Astrocyte (in vitro differentiated cells and primary cell): Measurements from ENCODE around the gene MRPL40.

Experiments
- CTCF ChIP-seq: IDR thresholded peaks from 2 replicates; pipeline ENCODE4 v1.5.1; 2011; ENCODE audit warnings: low read depth, mild to moderate bottlenecking, inconsistent platforms, low read length, moderate library complexity; ENCODE audit not compliant: insufficient read depth
- EZH2 ChIP-seq: IDR thresholded peaks from 2 replicates; pipeline ENCODE4 v1.6.1; 2012; ENCODE audit warnings: mild to moderate bottlenecking, low read length, inconsistent platforms; ENCODE audit not compliant: insufficient read depth

GRCh38 chr22:19478901-19479354 lies 46.6 kb downstream of the MRPL40 start, which contains the start of gene UFD1:
- no peak for TF ChIP-seq CTCF
- no peak for TF ChIP-seq EZH2
